ENCODE measurements around the gene TBC1D3B.
"Not testable (repeated sequence)": the region's sequence is repeated elsewhere in the genome, so short reads cannot be mapped to it uniquely, and the experiment has no call there.

- TF ChIP-seq CTCF (IDR thresholded peaks at IDR 0.05; ENCODE audit: low read depth, low read length); EZH2phosphoT487 (IDR thresholded peaks at IDR 0.05; ENCODE audit: low read depth): not testable (repeated sequence)
These were observed 17.9 kb upstream of the TBC1D3B start for GRCh38 chr17:36194147-36194831.
